GM18867 (cell line): Measurements from ENCODE around the gene ERGIC1.
"Not testable (repeated sequence)": the region's sequence is repeated elsewhere in the genome, so short reads cannot be mapped to it uniquely, and the experiment has no call there.

Source experiments
- ATAC-seq: cut with Tn5 transposase; IDR thresholded peaks from one replicate; pipeline ENCODE4 v1.9.1; 2021; ENCODE audit warnings: mild to moderate bottlenecking, moderate library complexity; ENCODE audit not compliant: unreplicated experiment

The ERGIC1 gene, protein sequence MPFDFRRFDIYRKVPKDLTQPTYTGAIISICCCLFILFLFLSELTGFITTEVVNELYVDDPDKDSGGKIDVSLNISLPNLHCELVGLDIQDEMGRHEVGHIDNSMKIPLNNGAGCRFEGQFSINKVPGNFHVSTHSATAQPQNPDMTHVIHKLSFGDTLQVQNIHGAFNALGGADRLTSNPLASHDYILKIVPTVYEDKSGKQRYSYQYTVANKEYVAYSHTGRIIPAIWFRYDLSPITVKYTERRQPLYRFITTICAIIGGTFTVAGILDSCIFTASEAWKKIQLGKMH

DNA sequence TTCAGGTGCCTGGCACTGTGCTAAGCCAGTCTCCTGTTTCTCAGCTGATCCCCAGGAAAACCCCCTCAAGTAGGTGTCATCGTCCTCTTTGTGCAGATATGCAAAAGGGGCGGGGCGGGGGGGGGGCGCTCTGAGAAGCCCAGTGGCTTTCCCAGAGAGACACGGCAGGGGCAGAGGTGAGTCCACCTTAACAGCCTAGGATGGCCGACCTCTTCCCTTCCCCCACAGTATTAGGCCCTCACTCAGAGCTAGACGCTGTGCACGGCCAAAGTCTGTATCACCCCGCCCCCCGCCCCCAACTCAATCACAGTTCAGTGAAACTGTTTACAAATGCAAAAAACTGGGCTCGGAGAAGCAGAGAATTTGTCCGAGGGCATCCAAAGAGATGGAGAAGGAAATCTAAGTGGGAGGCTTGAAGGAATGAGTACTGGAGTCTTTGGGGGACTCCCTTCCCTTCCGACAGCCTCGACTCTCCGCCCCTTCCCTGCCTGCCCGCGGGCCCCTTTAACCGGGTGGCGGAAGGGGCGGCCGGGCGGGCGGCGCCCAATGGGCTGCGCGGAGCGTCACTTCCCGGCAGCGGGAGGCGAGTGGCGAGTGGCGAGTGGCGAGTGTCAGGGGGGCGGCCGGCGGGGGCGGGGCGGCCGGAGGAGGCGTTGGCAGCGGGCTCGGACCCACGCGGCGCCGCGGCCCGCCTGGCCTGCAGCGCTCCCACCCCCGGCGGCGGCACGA is at the start of gene ERGIC1:
ERGIC1 (plus strand) TSS at position 566 of the 729 bp plus-strand sequence; CDS start at position 729, 163 bp downstream.
- peak; percentile 79 for ATAC-seq

DNA sequence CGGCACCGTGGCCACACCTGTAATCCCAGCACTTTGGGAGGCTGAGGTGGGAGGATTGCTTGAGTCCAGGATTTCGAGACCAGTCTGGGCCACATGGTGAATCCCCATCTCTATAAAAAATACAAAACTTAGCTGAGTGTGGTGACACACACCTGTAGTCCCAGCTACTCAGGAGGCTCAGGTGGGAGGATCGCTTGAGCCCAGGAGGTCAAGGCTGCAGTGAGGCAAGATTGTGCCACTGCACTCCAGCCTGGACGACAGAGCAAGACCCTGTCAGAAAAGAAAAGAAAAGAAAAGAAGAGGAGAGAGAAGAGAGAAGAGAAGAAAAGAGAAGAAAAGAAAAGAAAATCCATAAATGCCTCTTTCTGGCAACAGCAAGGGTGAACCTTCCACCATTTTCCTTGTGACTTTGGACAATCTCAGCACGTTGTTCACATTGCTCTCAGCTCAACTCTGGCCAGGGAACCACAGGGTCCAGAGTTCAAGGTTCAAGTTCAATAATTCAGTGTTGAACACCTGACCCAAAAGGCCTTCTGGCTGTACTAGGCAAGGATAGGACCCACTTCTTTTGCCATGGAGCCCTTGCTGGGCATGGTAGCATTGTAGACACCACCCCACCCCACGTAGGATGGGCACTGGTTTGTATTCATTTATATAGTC is 48.5 kb upstream of the ERGIC1 start:
- ATAC-seq = no peak

DNA sequence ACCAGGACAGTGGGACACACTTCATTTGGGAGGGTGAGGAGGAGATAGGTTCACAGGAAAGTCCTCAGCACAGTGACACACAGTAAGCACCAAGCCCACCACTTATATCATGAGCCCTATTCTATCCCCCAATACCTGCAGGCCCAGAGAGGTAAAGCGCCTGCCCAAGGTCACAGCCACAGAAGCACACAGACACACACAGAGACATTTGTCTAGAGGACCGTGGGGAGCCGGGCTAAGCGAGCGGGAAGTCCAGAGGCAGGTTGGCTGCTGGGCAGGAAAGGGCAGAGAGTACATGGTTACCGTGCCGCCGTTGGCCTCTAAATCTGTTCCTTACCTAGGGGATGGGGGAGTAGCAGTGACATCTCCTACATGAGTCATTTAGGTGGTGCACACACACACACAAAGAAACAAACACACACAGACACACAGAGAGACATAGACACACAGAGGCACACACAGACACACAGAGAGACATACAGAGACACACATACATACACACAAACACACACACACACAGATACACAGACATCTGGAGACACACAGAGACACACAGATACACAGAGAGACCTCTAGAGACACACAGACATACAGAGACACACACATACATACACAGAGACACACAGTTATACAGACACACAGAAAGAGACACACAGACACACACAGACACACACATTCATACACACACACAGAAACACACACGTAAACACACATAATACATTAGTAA is 47.2 kb upstream of the ERGIC1 start:
- no peak for ATAC-seq

DNA sequence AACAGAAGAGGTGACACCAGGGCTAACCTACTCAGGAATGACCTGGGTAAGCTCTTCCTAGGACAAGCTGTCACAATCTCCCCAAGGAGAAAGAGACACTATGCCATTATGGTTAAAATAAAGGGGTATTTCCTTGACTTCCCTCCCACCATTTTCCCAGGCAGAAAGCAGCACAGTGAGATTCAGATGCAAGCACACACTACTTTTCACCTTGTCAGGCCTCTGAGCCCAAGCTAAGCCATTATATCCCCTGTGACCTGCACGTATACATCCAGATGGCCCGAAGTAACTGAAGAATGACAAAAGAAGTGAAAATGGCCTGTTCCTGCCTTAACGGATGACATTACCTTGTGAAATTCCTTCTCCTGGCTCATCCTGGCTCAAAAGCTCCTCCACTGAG is 46.5 kb upstream of the ERGIC1 start:
- not testable (repeated sequence) for ATAC-seq

DNA sequence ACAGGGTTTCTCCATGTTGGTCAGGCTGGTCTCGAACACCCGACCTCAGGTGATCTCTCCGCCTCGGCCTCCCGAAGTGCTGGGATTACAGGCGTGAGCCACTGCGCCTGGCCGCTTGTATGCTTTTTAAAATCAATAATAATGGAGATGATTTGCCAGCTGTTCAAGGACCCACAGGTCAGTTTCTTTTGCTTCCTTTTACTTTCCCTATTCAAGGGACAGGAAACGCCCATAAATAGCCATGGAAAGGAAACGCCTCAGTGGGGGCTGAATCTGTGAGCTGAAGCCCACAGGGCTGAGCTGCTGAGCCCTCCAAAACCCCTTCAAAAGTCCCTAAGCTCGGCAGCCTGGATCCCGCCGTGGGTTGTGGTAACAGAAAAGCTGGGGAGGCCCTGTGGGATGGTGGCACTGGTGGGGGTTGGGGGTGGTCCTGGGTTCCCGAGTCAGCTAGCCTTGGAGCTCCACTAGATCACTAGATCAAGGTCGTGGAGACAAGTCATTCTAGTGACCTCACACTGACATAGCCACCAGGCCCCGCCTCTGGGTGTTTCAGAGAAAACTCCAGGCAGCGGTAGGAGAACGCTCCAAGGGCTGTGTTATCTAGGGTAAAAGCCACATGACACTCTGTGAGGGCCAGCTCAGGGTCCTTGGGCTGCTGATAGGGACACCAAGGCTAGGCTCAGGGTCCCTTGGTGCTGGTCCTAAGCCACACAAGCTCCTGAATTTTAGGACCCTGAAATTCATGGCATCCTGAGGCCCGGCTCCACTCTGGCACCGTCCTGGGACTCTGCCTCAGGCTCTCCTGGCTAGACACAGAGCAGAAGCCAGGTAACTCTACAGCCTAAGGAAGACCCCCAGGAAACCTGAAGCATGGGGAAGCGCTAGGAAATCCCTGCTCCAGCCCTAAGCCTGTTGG is 45.0 kb upstream of the ERGIC1 start:
- ATAC-seq = no peak

DNA sequence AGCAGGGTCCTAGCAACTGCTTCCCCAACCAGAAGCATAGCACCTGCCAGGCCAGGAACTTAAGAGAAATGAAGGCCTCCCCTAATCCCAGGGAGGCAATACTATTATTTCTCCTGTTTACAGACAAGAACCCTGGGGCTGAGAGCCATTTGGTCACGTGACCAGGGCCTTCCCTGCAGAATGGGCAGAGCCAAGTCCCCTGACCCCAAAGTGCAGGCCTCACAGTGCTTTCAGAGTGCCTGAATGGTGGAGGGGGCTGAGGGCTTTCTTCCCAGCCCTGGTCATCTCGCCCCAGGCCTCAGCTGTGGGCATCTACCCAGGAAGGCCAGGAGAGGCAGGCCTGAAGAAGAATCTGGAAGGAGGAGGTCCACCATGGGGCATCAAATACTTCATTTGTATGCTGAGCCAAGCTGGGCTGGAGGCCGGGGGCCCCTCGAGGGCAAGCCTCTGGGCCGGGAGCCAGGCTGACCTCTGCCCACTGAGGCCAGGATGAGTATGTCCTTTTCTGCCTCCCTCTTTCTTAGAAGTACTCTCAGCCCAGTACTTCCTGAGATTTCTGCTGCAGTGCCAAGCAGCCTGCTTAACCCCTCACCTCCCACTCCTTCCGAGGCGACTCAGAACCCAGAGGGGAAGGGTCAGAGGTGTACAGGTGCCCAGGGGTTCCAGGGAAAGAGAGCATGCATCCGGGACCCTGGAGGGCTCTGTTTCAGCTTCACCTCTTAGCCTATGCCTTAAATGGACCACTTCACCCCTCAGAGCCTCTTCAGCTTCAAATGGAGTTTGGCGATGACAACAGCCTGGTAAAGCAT is 44.2 kb upstream of the ERGIC1 start:
- ATAC-seq = no peak

DNA sequence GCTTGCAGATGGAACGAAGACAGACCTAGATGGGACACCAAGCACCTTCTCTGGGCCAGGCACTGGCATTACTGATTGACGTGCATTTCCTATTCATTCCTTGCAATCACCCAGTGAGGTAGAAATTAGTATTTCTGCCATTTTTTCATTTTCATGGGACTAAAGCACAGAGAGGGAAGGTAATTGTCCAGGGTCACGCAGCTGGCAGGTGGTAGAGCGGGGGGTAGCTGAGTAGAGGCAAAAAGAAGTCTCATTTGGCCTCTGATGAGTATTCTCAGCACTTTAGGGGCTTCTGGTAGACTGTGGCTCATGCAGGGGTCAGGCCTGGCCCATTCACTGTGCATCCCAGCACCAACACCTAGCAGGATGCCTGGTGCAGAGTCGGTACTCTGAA is 43.6 kb upstream of the ERGIC1 start:
- ATAC-seq = no peak

DNA sequence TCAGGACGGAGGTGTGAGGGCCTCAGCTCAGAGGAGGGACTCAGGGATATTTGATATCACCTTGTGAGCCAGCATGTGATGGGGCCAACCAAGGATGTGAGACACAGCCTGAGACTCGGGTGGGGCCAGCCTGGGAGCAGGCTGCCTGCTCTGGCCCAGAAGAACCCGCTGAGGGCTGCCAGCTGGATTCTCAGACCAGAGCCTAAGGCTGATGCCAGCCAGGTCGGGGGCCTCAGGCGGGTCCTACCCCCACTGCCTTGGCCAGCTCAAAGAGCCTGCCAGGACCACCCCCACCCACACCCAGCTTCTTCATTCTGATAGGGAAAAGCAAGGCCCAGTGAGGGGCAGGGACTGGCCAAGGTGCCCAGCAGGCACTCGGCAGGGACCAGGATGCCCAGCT is 42.8 kb upstream of the ERGIC1 start:
- no peak for ATAC-seq

DNA sequence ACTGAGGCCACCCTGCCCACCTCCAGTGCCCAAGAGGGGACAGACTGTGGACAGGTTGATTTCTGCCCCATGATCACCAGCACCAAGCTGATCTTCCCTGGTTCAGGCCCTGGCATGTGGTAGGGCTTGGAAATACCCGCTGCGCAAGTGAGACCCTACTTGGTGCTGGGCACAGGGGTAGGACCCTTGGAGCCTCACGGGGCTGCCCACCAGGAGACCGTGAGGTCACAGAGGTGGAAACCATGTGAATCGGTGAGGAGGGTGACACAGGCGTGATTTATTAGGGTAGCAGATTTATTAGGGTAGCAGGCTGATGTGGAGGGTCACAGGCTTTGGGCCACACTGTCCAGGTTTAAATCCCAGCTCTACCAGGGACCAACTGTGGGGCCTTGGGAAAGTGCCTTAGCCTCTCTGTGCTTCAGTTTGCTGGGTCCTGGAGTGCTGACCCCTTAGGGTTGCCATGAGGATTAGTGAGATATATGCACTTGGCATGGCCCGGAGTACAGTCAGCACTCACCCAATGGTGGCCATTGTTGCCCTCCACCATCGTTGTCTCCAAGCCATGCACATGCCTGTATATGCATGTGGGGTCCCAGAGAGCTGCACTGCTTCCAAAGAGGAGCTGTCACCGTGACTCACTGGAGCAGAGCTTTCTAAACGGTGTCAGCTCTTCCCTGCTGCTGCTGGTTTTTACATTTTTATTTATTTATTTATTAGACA is 42.2 kb upstream of the ERGIC1 start:
- ATAC-seq = no peak

DNA sequence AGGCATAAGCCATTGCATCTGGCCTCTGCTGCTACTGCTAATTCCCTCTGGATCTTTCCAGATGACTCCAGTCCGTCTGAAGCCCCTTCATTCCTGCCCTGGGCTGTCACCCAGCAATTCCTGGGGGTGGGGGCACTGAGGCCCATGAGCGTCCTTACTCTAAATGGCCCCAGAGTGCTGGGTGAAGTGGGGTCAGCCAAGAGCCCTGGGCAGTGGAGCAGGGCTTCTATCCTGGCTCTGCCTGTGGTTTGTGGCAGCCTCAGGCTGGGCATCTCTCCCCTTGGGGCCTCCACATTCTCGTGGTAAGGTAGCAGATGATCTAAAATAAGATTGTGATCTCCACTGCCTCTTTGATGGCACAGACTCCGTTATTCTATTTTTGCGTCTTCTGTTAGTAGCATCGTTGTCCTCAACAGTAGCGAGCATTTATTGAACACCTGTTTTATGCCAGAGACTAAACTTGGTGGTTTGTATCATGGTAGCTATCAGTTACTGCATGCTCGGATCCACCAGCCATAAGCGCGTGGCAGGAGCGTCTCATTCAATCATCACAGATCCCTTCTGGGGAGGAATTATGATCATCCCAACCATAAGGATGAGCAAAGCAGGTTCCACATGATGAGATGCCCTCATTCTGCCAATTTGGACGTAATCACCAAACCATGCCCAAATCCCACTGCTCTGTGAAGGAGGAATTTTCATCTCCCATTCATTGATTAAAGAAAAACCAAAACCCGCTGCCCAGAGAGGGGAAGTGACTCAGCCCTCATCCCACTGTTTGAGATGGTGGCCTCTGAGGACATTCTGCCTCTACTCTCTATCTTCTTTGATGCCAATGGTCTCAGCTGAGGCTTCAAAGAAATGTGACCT is 41.1 kb upstream of the ERGIC1 start:
- no peak for ATAC-seq

DNA sequence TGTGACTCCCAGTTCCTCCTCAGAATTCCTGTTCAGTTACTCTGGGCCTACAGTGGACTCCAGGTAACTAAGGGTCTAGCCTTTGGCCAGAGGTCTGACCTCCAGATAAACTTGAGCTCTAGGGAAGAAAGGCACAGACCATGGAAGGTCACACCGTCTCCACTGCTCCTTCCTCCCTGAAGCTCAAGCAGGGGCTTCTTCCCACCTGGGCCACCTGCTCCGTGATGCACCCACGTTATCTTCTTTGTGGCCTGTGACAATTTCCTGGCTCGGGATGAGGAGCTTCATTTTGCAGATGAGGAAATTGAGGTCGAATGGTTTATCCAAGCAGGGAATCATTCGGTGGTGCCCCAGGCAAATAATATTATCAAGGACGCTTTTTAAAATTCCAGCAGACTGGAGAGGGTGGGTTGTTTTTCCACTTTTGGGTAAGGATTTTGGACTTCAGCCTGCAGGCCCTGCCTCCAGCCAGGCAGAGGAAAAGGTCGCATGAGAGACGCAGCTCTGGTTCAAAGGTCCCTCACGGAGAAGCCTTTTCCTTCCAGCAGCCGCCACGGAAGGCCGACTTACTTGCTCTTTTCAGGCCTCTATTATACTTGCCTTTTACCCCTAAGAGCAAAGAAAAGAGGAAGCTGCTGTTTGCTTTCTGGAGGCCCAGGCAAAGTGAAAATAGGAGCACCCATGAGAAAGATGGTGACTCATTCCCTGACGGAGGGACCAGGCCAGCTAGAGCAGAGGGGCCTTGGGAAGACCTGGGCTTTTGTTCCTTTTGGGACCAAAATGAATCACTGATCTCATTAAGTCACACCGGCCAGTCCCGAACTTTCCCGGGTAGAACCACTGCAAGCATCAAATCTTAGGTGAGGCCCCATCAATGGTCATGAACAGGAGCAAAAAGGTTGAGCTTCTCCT is 40.2 kb upstream of the ERGIC1 start:
- ATAC-seq = no peak

DNA sequence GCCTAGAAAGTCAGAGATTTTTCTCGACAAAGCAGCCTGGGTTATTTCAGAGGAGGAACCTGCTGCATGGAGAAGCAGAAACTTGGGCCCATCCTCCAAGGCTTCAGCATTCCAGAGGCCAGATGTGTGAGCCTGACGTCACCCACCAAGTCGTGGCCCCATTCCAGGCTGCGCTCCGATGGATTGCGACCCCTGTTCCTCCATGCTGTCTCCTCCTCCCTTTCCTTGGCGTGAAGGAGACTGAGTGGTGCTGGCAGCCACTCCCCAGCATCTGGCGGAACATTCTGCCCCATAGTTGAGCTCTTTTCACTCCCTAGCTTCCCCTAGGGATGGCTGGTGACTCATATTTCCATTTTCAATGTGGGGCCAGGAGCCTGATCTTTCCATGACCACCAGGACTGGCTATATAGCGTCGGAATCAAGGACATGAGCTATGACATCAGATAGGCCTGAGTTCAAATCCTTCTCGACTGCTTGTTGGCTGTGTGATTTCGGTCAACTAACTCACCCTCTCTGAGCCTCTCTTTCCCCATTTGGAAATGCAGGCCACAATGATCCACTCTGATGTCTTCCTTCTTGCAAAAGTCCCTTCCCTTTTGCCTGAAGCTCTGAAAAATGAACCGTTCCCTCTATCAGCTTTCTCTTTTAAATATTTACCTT is 38.6 kb upstream of the ERGIC1 start:
- ATAC-seq = no peak

DNA sequence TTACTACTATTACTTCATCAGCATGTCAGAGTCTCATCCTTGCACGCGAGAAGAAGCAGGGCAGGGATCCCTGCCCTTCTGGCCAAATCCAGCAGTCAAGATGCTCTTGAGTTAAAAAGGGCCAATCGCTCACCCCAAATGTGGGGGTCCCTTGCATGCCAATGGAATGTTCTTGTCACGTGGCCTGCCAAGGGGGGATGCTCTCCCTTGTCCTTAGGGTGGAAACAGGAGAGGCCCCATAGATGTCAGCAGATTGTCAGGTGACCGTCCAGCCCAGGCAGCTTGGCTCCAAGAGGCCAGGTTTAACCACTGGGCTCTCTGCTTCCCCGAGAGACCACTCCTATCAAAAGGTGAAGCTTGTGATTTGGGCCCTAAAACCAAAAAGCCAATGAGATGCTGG is 37.7 kb upstream of the ERGIC1 start:
- ATAC-seq = no peak

DNA sequence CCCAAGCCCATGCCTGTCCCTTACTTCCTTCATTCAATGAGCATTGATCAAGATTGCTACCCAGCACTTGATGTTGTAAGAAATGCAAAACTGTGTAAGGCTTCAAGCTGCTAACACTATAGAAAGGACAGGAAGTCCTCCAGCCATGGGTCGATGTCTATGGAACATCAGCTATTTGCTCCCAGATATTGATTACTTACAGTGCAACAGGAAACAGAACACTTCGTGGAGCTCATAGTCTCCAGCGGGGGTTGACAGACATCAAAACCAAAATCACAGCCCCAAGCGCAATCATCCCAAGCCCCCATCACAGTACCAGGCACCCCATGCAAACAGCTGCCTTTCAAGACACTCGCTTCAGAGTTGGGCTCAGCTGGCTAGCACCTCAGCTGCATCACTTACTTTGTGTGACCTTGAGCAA is 36.3 kb upstream of the ERGIC1 start:
- ATAC-seq = no peak

DNA sequence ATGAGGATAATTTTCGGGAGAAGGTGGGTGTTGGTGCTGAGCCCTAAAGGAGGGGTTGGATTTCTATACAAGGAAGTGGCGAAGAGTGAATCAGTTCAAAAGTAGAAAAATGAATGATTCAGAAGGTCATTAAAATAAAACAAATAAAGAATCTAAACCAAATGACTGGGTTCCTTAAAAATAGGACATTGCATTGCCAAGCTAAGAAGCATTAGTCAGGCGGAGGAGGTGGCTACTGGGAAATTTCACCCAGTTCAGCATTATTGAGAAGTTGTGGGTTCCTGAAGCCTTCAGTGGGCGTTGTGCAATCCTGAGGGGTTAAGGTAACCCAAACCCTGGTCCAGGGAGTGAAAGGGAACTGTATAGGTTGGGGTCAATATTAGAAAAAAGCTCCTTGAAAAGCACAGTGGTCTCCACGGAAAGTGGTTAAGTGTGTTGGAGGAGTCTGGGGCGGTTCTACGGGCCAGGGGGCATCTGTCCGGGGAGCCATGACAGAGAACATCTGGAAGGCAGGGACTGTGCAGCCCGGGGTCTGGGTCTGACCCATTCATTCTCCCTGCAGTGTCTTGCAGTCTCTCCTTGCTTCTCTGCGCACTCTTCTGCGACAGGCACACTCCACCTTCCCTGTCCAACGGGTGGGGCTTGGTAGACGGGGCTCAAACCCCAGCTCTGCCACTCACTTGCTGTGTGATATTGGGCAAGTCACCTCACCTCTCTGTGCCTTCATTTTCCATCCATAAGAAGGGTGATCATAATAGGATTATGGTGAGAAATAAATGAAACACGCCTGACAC is 35.4 kb upstream of the ERGIC1 start:
- ATAC-seq = no peak

DNA sequence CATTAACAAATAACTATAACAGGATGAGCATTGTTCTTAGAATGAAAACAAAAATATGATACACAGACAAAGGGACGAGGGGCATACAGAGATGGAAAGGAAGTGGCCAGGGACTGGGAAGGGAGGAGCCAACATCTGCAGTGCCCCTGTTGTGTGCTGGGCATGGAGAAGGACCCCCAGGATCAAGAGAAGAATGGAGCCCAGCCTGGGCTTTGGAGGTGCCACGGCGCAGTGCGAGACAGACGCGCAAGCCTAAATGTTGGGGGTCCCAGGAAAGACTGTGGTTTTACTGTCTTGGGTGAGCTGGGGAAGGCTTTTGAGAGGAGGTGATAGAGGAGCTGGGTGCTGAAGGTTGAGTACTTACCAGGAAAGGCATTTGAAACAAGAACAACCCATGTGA is 34.6 kb upstream of the ERGIC1 start:
- no peak for ATAC-seq
